ENCODE results near the gene P3R3URF. TPM values are rescaled to one million over a fixed set of nuclear protein-coding genes. Genes with fewer than 3 reads are reported as not detected.

P3R3URF gene
- total and polyA plus RNA-seq, 9 of the 15 experiments (the other 6 are each of a cell fraction or from before 2014, with no cell fraction given): not detected

- TF ChIP-seq BRD4 (IDR thresholded peaks at IDR 0.05): no peak
- peak in 1 of 2 experiments; percentile 5; a peak in 1 of 4 replicates for TF ChIP-seq RAD21 (CRISPR knock-in tag; conservative IDR thresholded peaks at IDR 0.05 in 1 of 2, IDR thresholded peaks at IDR 0.05 in 1 of 2)
- 0 out of 2 replicates have a peak, but pooled peaks have one; percentile 7 for TF ChIP-seq PKNOX1 (IDR thresholded peaks at IDR 0.05)
- TF ChIP-seq HMGN3 (IDR thresholded peaks at IDR 0.05; ENCODE audit: borderline replicate concordance, extremely low read depth, insufficient read length, low read depth, low read length): no peak
- TF ChIP-seq ZNF121 (CRISPR knock-in tag; conservative IDR thresholded peaks at IDR 0.05): no peak
- TF ChIP-seq YBX1 (IDR thresholded peaks at IDR 0.05): no peak
- 0 out of 4 replicates have a peak, but pooled peaks of 1 of the 2 experiments have one; percentile 12 for TF ChIP-seq RCOR1 (IDR thresholded peaks at IDR 0.05; ENCODE audit: borderline replicate concordance in 1 of 2, low read depth in 2 of 2, low read length in 2 of 2)
- TF ChIP-seq HMBOX1 (IDR thresholded peaks at IDR 0.05): no peak
- no peak for TF ChIP-seq SNIP1 (IDR thresholded peaks at IDR 0.05; ENCODE audit: low read depth)
- no peak for TF ChIP-seq SIN3A (IDR thresholded peaks at IDR 0.05; ENCODE audit: borderline replicate concordance in 2 of 2, control insufficient read depth in 1 of 2, low read depth in 2 of 2, low read length in 2 of 2)
- TF ChIP-seq ZNF263 (CRISPR knock-in tag; IDR thresholded peaks at IDR 0.05; ENCODE audit: borderline replicate concordance): no peak
- TF ChIP-seq ZNF398 (CRISPR knock-in tag; IDR thresholded peaks at IDR 0.05): no peak
- TF ChIP-seq SIX5 (IDR thresholded peaks at IDR 0.05; ENCODE audit: borderline replicate concordance in 1 of 2, insufficient read depth in 1 of 2, low read depth in 1 of 2, low read length in 2 of 2): no peak
- no peak for TF ChIP-seq HNRNPH1 (optimal IDR thresholded peaks at IDR 0.05; ENCODE audit: low read depth, low read length)
- no peak for TF ChIP-seq FOSL1 (tag; conservative IDR thresholded peaks at IDR 0.05)
- TF ChIP-seq RBM17 (IDR thresholded peaks at IDR 0.05; ENCODE audit: borderline replicate concordance, low read depth, low read length): no peak
- no peak for TF ChIP-seq GMEB1 (CRISPR knock-in tag; IDR thresholded peaks at IDR 0.05)
- no peak for TF ChIP-seq ZNF655 (CRISPR knock-in tag; IDR thresholded peaks at IDR 0.05)
- TF ChIP-seq KAT8 (IDR thresholded peaks at IDR 0.05; ENCODE audit: low read depth): no peak
Measured at GRCh38 chr1:46131712-46132528, 44.4 kb downstream of the P3R3URF start (continued).
